Breast epithelium (tissue), 3 donors: ENCODE data around the gene LSM14B.

ENCODE experiments used
- POLR2A ChIP-seq: fragments of 450-650 bp; IDR thresholded peaks from one replicate; pipeline ENCODE4 v1.6.1; 2016; ENCODE audit warnings: antibody characterized with exemption, mild to moderate bottlenecking, moderate library complexity
- POLR2AphosphoS5 ChIP-seq, 3 donors: sonication (generic); formaldehyde crosslinking; IDR thresholded peaks; one replicate each; pipeline ENCODE4 v1.6.1; 2017; ENCODE audit warnings: antibody characterized with exemption in 3 of 3
- TF ChIP-seq, protein P1 (sequence below), 3 donors: fragments of 450-650 bp; IDR thresholded peaks; one replicate each; pipeline ENCODE4 v1.5.1; 2016 to 2017; ENCODE audit warnings: antibody characterized with exemption in 3 of 3, mild to moderate bottlenecking in 3 of 3, moderate library complexity in 3 of 3

- TF ChIP-seq, protein P1, sequence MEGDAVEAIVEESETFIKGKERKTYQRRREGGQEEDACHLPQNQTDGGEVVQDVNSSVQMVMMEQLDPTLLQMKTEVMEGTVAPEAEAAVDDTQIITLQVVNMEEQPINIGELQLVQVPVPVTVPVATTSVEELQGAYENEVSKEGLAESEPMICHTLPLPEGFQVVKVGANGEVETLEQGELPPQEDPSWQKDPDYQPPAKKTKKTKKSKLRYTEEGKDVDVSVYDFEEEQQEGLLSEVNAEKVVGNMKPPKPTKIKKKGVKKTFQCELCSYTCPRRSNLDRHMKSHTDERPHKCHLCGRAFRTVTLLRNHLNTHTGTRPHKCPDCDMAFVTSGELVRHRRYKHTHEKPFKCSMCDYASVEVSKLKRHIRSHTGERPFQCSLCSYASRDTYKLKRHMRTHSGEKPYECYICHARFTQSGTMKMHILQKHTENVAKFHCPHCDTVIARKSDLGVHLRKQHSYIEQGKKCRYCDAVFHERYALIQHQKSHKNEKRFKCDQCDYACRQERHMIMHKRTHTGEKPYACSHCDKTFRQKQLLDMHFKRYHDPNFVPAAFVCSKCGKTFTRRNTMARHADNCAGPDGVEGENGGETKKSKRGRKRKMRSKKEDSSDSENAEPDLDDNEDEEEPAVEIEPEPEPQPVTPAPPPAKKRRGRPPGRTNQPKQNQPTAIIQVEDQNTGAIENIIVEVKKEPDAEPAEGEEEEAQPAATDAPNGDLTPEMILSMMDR (IDR thresholded peaks at IDR 0.05) = no peak
- TF ChIP-seq POLR2AphosphoS5 (IDR thresholded peaks at IDR 0.05) = no peak
- TF ChIP-seq POLR2A = no peak
These were observed 15.9 kb downstream of the LSM14B start for GRCh38 chr20:62138204-62138543.
